HepG2 (cell line): Measurements from ENCODE around the gene TEKT3. TPM values are rescaled to one million over a fixed set of nuclear protein-coding genes. Genes with fewer than 3 reads are reported as not detected.

Experiments used
- ATAC-seq: fragments of 200-7000 bp; cut with Tn5 transposase; 3 replicates; pipeline ENCODE4 v1.9.1; 2020; ENCODE audit warnings: mild to moderate bottlenecking, moderate library complexity
- BruUV-seq: library from RNA; stranded (reverse); fragments of 400-500 nt; replicated peaks from 2 replicates; lab custom pipeline; 2021; lab: Mats Ljungman, UMichigan
- CTCF ChIA-PET: fragments of 300-600 bp; formaldehyde crosslinking; extraction: SDS; loops from one replicate; lab custom pipeline; 2021; ENCODE audit warnings: low total read pairs, inconsistent platforms, low intra/inter-chr PET ratio; lab: Yijun Ruan, JAX
- POLR2A ChIA-PET: fragments of 350-600 bp; sonication (Branson Sonifier 250); formaldehyde crosslinking; loops from one replicate; lab custom pipeline; 2020; ENCODE audit warnings: antibody characterized with exemption, inconsistent platforms; lab: Yijun Ruan, JAX
- DNase-seq: peaks from one replicate; pipeline ENCODE4 v3.0.0-alpha.2; 2015; ENCODE audit warnings: low spot score
- FAIRE-seq: peaks from 3 replicates; lab custom pipeline; 2011; peaks lifted over from hg19 to GRCh38; lab: Jason Lieb, UNC
- H2AFZ ChIP-seq: one replicate; pipeline ENCODE4 v1.6.1; 2011; ENCODE audit warnings: low read length, inconsistent platforms
- H3K27ac ChIP-seq: fragments of 300-600 bp; 3 replicates; pipeline ENCODE4 v1.8.0; 2011; ENCODE audit warnings: mixed run types, mild to moderate bottlenecking, mixed read lengths, low read length, inconsistent platforms; ENCODE audit not compliant: insufficient read depth; ENCODE audit errors: extremely low read length
- H3K27me3 ChIP-seq, 2 experiments: fragments of 200-600 bp in 1 of 2; 2 replicates in 1 of 2; 3 replicates in 1 of 2; pipeline versions ENCODE4 v1.6.0 to v1.8.0; 2011; ENCODE audit warnings: low read length in 2 of 2, mild to moderate bottlenecking in 2 of 2, moderate library complexity in 2 of 2, inconsistent platforms in 1 of 2; ENCODE audit not compliant: insufficient read depth in 2 of 2, control insufficient read depth in 1 of 2
- H3K36me3 ChIP-seq, 2 experiments: fragments of 200-600 bp in 1 of 2; replicated peaks in 1 of 2; 2 replicates in 1 of 2; 3 replicates in 1 of 2; pipeline versions ENCODE4 v1.5.1 to v1.8.0; 2011; ENCODE audit warnings: low read length in 2 of 2, inconsistent platforms in 1 of 2; ENCODE audit not compliant: insufficient read depth in 2 of 2, control insufficient read depth in 1 of 2
- H3K4me1 ChIP-seq: 2 replicates; pipeline ENCODE4 v1.5.1; 2012; ENCODE audit warnings: low read length, inconsistent platforms; ENCODE audit not compliant: insufficient read depth
- H3K4me2 ChIP-seq: 2 replicates; pipeline ENCODE4 v1.6.0; 2011; ENCODE audit warnings: low read depth, low read length, inconsistent platforms
- H3K4me3 ChIP-seq, 3 experiments: fragments of 200-600 bp in 1 of 3; sonication (generic), shearing (Covaris generic) in 1 of 3; replicated peaks in 1 of 3; 2 replicates each; pipeline ENCODE4 v1.5.1; 2011 to 2016; ENCODE audit warnings: low read length in 3 of 3, inconsistent platforms in 2 of 3, low read depth in 2 of 3, mild to moderate bottlenecking in 2 of 3, control low read depth in 1 of 3, mixed read lengths in 1 of 3; ENCODE audit not compliant: insufficient read depth in 1 of 3
- H3K79me2 ChIP-seq: one replicate; pipeline ENCODE4 v1.6.1; 2011; ENCODE audit warnings: low read length, inconsistent platforms; ENCODE audit not compliant: insufficient read depth
- H3K9ac ChIP-seq: 2 replicates; pipeline ENCODE4 v1.6.0; 2011; ENCODE audit warnings: mild to moderate bottlenecking, low read depth, low read length, inconsistent platforms; ENCODE audit not compliant: insufficient read depth
- H3K9me3 ChIP-seq: 2 replicates; pipeline ENCODE4 v1.5.1; 2012; ENCODE audit warnings: mild to moderate bottlenecking, low read length
- H4K20me1 ChIP-seq: 2 replicates; pipeline ENCODE4 v1.6.0; 2011; ENCODE audit warnings: inconsistent platforms, mild to moderate bottlenecking, low read length, moderate library complexity; ENCODE audit not compliant: insufficient read depth
- CAMTA2 ChIP-seq: sonication (generic); formaldehyde crosslinking; IDR thresholded peaks from 2 replicates; pipeline ENCODE4 v1.4.0; 2020; ENCODE audit warnings: mild to moderate bottlenecking, missing genetic modification reagents, borderline replicate concordance
- ESRRA ChIP-seq: sonication (generic); formaldehyde crosslinking; IDR thresholded peaks from 2 replicates; pipeline ENCODE4 v1.5.1; 2020; ENCODE audit warnings: mild to moderate bottlenecking, low read depth, missing genetic modification reagents
- ETV5 ChIP-seq: IDR thresholded peaks from 2 replicates; pipeline ENCODE4 v1.6.1; 2018; ENCODE audit warnings: missing biosample characterization, missing genetic modification reagents, inconsistent platforms, borderline replicate concordance
- GABPB1 ChIP-seq: IDR thresholded peaks from 2 replicates; pipeline ENCODE4 v1.6.1; 2016; ENCODE audit warnings: mild to moderate bottlenecking, missing genetic modification reagents, moderate library complexity, missing compliant biosample characterization
- HNRNPK ChIP-seq: fragments of 200-400 bp; formaldehyde crosslinking; IDR thresholded peaks from 2 replicates; pipeline ENCODE4 v1.6.1; 2018; ENCODE audit warnings: low read length, low read depth, moderate library complexity, mild to moderate bottlenecking; ENCODE audit not compliant: poor library complexity, severe bottlenecking
- HOXA7 ChIP-seq: sonication (generic); formaldehyde crosslinking; IDR thresholded peaks from 2 replicates; pipeline ENCODE4 v1.8.1; 2022; ENCODE audit warnings: mild to moderate bottlenecking, missing genetic modification reagents, moderate library complexity
- KDM5A ChIP-seq: fragments of 200-600 bp; sonication (generic); IDR thresholded peaks from 2 replicates; pipeline ENCODE4 v1.7.0; 2018; ENCODE audit warnings: antibody characterized with exemption, mild to moderate bottlenecking, low read length, borderline replicate concordance
- SNAPC2 ChIP-seq: sonication (generic); formaldehyde crosslinking; IDR thresholded peaks from 2 replicates; pipeline ENCODE4 v1.8.1; 2022; ENCODE audit warnings: mild to moderate bottlenecking, missing genetic modification reagents
- ZBTB7A ChIP-seq: sonication (generic); formaldehyde crosslinking; IDR thresholded peaks from 2 replicates; pipeline ENCODE4 v1.8.0; 2022; ENCODE audit warnings: mild to moderate bottlenecking, missing genetic modification reagents
- ZNF232 ChIP-seq: sonication (generic); formaldehyde crosslinking; IDR thresholded peaks from 2 replicates; pipeline ENCODE4 v1.4.0; 2020; ENCODE audit warnings: missing genetic modification reagents, borderline replicate concordance
- ZNF335 ChIP-seq: sonication (generic); formaldehyde crosslinking; IDR thresholded peaks from 2 replicates; pipeline ENCODE4 v1.4.0; 2020; ENCODE audit warnings: missing genetic modification reagents
- ZNF431 ChIP-seq: sonication (generic); formaldehyde crosslinking; IDR thresholded peaks from 2 replicates; pipeline ENCODE4 v1.9.0; 2022; ENCODE audit warnings: missing genetic modification reagents, low read depth, mild to moderate bottlenecking, borderline replicate concordance
- ZNF781 ChIP-seq: sonication (generic); formaldehyde crosslinking; IDR thresholded peaks from 2 replicates; pipeline ENCODE4 v1.5.1; 2020; ENCODE audit warnings: borderline replicate concordance, mild to moderate bottlenecking, missing genetic modification reagents; ENCODE audit errors: not compliant biosample characterization
- WGBS: methylation state at CpG from one replicate; pipeline ENCODE4 v1.1.6; 2017; ENCODE audit warnings: low lambda C conversion rate; 5-methylcytosine and 5-hydroxymethylcytosine counted together
- in situ Hi-C: cut with HindIII; loops from 2 replicates; pipeline ENCODE4 v1.10.0; 2017; ENCODE audit warnings: low pct_unique_long_range_greater_than_20kb; ENCODE audit not compliant: extremely low pct_ligation_motif_present
- intact Hi-C: fragments of 100-400 bp; cut with micrococcal nuclease; formaldehyde crosslinking; loops from one replicate; pipeline ENCODE4 v1.10.0; 2022; ENCODE audit not compliant: unreplicated experiment
- polyA plus RNA-seq, 8 experiments: library from polyadenylated mRNA; depleted of rRNA in 3 of 8; stranded (reverse) in 7 of 8; unstranded in 1 of 8; fragments of >200 nt; fragmentation: Illumina TruSeq in 4 of 8; extraction: Trizol in 4 of 8; gene quantifications; 2 replicates each; pipeline versions ENCODE4 v1.2.1 to v1.2.3, GENCODE V29; 2011 to 2016; ENCODE audit warnings: low read depth in 4 of 8, missing spikeins in 1 of 8, mixed read lengths in 1 of 8; ENCODE audit not compliant: insufficient read depth in 1 of 8
- total RNA-seq, 5 experiments: library from RNA; depleted of rRNA; stranded (reverse); fragments of >200 nt; fragmentation: Illumina TruSeq; extraction: Trizol; gene quantifications; 2 replicates each; pipeline ENCODE4 v1.2.3, GENCODE V29; 2016; ENCODE audit warnings: low read depth in 1 of 5
- TF ChIP-seq, protein P1 (sequence below): sonication (generic); formaldehyde crosslinking; IDR thresholded peaks from 2 replicates; pipeline ENCODE4 v1.4.0; 2020; ENCODE audit warnings: mild to moderate bottlenecking, missing genetic modification reagents
- TF ChIP-seq, protein P2 (sequence below): sonication (generic); formaldehyde crosslinking; IDR thresholded peaks from 2 replicates; pipeline ENCODE4 v1.8.1; 2023; ENCODE audit warnings: mild to moderate bottlenecking, missing genetic modification reagents

TEKT3 gene
- total and polyA plus RNA-seq, 2 of the 13 experiments (the other 11 are each of a cell fraction or from before 2014, with no cell fraction given), result 0.58 to 0.82 TPM

DNA sequence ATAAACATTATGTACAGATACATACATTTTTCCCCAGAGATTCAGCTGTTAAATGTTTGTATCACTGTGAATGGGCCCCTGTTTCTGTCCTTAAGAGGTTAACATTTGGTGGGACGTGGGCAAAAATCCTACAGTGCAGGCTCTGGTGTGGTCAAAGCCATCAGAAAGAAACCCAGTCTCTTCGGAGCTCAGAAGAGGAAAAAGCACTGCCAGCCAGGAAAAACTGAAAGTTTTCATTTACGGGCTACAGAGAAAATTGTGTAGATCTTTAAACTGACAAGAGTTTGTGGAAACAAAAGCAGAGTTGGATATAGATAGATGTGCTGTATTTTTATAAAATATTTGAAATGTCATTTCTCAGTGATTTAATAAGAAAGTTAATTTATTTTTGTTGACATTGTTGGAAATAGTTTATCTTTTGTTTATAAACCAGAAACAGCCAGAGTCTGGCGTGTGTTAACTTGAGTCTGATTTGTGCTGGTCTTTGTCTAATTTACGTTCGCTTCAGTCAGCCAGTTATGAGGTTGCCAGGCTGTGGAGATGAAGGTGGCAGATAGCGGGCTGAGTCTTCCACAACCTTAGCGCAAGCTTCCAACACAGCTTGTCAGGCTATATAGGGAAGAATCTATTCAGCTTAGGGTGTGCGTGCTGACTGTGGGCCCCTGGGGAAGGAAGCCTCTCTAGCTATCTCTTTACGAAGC is 9.5 kb upstream of the TEKT3 start:
- Histone ChIP-seq H3K4me1 (peaks cover 14% of the 10 kb centered on the region; the same call in 1 of the 2 replicates), H4K20me1 (no peaks in the 10 kb centered on the region), H3K9ac (no peak overlapping the region), H3K4me3 (no peak overlapping the region), H3K27ac (no peak overlapping the region), H3K9me3 (no peaks in the 10 kb centered on the region), H3K4me2 (no peak overlapping the region), H2AFZ (no peak overlapping the region), H3K36me3 (no peaks in the 10 kb centered on the region), H3K27me3 (no peaks in the 10 kb centered on the region; a peak in 1 of 5 replicates), H3K79me2 (no peaks in the 10 kb centered on the region)
- 64% methylated on average over 10 of the region's 10 CpGs for WGBS
- DNase-seq (no peak), FAIRE-seq (no peak), ATAC-seq (no peak)
- in situ Hi-C loops (no loop called here), intact Hi-C loops (no loop called here)
- CTCF ChIA-PET, result no interaction called here
- TF ChIP-seq KDM5A (no peak), CAMTA2 (no peak), ZNF335 (no peak), HNRNPK (no peak), ZNF781 (CRISPR knock-in tag) (no peak), ETV5 (CRISPR knock-in tag) (no peak), HOXA7 (no peak), ZNF232 (no peak), GABPB1 (CRISPR knock-in tag) (no peak), SNAPC2 (CRISPR knock-in tag) (no peak), ESRRA (CRISPR knock-in tag) (no peak), ZNF431 (CRISPR knock-in tag) (no peak), ZBTB7A (CRISPR knock-in tag) (no peak)
- TF ChIP-seq, protein P1, sequence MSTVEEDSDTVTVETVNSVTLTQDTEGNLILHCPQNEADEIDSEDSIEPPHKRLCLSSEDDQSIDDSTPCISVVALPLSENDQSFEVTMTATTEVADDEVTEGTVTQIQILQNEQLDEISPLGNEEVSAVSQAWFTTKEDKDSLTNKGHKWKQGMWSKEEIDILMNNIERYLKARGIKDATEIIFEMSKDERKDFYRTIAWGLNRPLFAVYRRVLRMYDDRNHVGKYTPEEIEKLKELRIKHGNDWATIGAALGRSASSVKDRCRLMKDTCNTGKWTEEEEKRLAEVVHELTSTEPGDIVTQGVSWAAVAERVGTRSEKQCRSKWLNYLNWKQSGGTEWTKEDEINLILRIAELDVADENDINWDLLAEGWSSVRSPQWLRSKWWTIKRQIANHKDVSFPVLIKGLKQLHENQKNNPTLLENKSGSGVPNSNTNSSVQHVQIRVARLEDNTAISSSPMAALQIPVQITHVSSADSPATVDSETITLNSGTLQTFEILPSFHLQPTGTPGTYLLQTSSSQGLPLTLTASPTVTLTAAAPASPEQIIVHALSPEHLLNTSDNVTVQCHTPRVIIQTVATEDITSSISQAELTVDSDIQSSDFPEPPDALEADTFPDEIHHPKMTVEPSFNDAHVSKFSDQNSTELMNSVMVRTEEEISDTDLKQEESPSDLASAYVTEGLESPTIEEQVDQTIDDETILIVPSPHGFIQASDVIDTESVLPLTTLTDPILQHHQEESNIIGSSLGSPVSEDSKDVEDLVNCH (CRISPR knock-in tag), result no peak
- TF ChIP-seq, protein P2, sequence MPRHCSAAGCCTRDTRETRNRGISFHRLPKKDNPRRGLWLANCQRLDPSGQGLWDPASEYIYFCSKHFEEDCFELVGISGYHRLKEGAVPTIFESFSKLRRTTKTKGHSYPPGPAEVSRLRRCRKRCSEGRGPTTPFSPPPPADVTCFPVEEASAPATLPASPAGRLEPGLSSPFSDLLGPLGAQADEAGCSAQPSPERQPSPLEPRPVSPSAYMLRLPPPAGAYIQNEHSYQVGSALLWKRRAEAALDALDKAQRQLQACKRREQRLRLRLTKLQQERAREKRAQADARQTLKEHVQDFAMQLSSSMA, result no peak
- POLR2A ChIA-PET, result no interaction called here
- BruUV-seq, result no TSS peak
